Natural killer cell (primary cell): ENCODE data around the gene EXOSC1. TPM values are rescaled to one million over a fixed set of nuclear protein-coding genes. Genes with fewer than 3 reads are reported as not detected.

Experiments
- ATAC-seq, 3 donors: fragments of 150-1000 bp in 2 of 3; fragments of 200-7000 bp in 1 of 3; cut with Tn5 transposase; 1 replicate in 1 of 3; 2 replicates in 2 of 3; pipeline ENCODE4 v1.10.0; 2021; ENCODE audit warnings: mild to moderate bottlenecking in 2 of 3, moderate library complexity in 2 of 3
- DNase-seq, 2 donors: peaks; one replicate each; pipeline versions ENCODE4 v3.0.0 to v3.0.0-alpha.2; 2013 to 2021; ENCODE audit warnings: mixed read lengths in 1 of 2
- H3K27ac ChIP-seq: one replicate; pipeline ENCODE4 v1.5.1; 2013; ENCODE audit warnings: mild to moderate bottlenecking, low read length
- H3K27me3 ChIP-seq: one replicate; pipeline ENCODE4 v1.6.1; 2013; ENCODE audit warnings: low read length; ENCODE audit not compliant: control insufficient read depth, insufficient read depth
- H3K36me3 ChIP-seq: one replicate; pipeline ENCODE4 v1.6.1; 2013; ENCODE audit warnings: low read length; ENCODE audit not compliant: control insufficient read depth, insufficient read depth
- H3K4me1 ChIP-seq: one replicate; pipeline ENCODE4 v1.6.1; 2013; ENCODE audit warnings: low read length; ENCODE audit not compliant: control insufficient read depth, insufficient read depth
- H3K4me3 ChIP-seq: one replicate; pipeline ENCODE4 v1.5.1; 2013; ENCODE audit warnings: low read length
- H3K9me3 ChIP-seq: one replicate; pipeline ENCODE4 v1.6.1; 2013; ENCODE audit warnings: low read length; ENCODE audit not compliant: control insufficient read depth, insufficient read depth
- H3K27ac Mint-ChIP-seq, 2 donors: one replicate each; pipeline ENCODE4 v1.8.0; 2022; ENCODE audit warnings: mild to moderate bottlenecking in 2 of 2, mixed read lengths in 2 of 2, moderate library complexity in 1 of 2
- H3K27me3 Mint-ChIP-seq, 2 donors: one replicate each; pipeline ENCODE4 v1.8.0; 2022; ENCODE audit warnings: low read depth in 2 of 2, mixed read lengths in 2 of 2
- H3K36me3 Mint-ChIP-seq: one replicate; pipeline ENCODE4 v1.8.0; 2022; ENCODE audit warnings: mixed read lengths
- H3K4me1 Mint-ChIP-seq, 2 donors: one replicate each; pipeline ENCODE4 v1.8.0; 2022; ENCODE audit warnings: mixed read lengths in 2 of 2
- H3K4me3 Mint-ChIP-seq: one replicate; pipeline ENCODE4 v1.8.0; 2022; ENCODE audit warnings: mild to moderate bottlenecking, moderate library complexity, mixed read lengths
- H3K9me3 Mint-ChIP-seq, 2 donors: one replicate each; pipeline ENCODE4 v1.8.0; 2022; ENCODE audit warnings: mixed read lengths in 2 of 2
- WGBS: methylation state at CpG from one replicate; pipeline ENCODE4 v1.1.7; 2013; ENCODE audit warnings: missing lambda C conversion rate; ENCODE audit not compliant: insufficient coverage; 5-methylcytosine and 5-hydroxymethylcytosine counted together
- intact Hi-C: fragments of 100-400 bp; cut with micrococcal nuclease; formaldehyde crosslinking; loops from one replicate; pipeline ENCODE4 v1.14.2; 2022
- total RNA-seq, 4 donors: library from RNA; stranded (reverse); fragments of 120-200 nt in 1 of 4; gene quantifications; one replicate each; pipeline versions ENCODE4 v1.2.3 to v1.2.4, GENCODE V29; 2013 to 2022
- TF ChIP-seq, protein P1 (sequence below): fragments of 200-600 bp; IDR thresholded peaks from one replicate; pipeline ENCODE4 v1.8.0; 2022; ENCODE audit warnings: antibody characterized with exemption

Gene EXOSC1
- total RNA-seq, 3 donors from 2014 or later (not counting 1 experiment from before 2014, with no cell fraction given): 36.9 to 44.4 (median 37.6) TPM

DNA sequence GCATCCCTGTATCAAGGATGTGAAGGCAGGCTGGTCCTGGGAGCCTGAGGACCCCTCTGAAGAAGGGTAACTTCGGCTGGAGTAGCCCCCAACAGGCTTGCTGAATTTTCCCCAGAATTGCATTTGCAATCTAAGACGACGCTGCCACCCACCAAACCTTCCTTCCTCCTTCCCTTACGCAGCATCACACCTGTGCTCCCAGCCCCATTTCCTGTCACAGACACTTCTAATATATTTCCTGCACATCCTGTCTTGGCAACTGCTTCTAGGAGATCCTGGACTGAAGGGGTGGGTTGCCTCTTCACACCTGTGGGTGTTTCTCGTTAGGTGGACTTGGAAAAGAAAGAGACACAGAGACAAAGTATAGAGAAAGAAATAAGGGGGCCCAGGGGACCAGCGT lies 29.2 kb downstream of the EXOSC1 start:
- no peak for ATAC-seq
- peak in 1 of 2 donors; percentile 42 for DNase-seq
- no peak overlapping the region for H3K4me3 ChIP-seq
- peaks cover 43 to 55% of the 10 kb centered on the region in 2 donors for H3K4me1 Mint-ChIP-seq
- no peaks in the 10 kb centered on the region for H3K36me3 Mint-ChIP-seq
- H3K27ac Mint-ChIP-seq: peak overlapping the region; percentile 83 to 90
- H3K4me1 ChIP-seq: peaks cover 55% of the 10 kb centered on the region
- intact Hi-C loops: loop anchor here (10.0 kb wide), 1 partner anchor 228 kb away; the partner anchor contains the start of gene PI4K2A
- H3K4me3 Mint-ChIP-seq: peak overlapping the region; percentile 45
- no peaks in the 10 kb centered on the region for H3K9me3 Mint-ChIP-seq
- no peaks in the 10 kb centered on the region for H3K27me3 ChIP-seq
- whole genome bisulfite sequencing: 28% methylated on average over 6 of the region's 6 CpGs
- TF ChIP-seq, protein P1, sequence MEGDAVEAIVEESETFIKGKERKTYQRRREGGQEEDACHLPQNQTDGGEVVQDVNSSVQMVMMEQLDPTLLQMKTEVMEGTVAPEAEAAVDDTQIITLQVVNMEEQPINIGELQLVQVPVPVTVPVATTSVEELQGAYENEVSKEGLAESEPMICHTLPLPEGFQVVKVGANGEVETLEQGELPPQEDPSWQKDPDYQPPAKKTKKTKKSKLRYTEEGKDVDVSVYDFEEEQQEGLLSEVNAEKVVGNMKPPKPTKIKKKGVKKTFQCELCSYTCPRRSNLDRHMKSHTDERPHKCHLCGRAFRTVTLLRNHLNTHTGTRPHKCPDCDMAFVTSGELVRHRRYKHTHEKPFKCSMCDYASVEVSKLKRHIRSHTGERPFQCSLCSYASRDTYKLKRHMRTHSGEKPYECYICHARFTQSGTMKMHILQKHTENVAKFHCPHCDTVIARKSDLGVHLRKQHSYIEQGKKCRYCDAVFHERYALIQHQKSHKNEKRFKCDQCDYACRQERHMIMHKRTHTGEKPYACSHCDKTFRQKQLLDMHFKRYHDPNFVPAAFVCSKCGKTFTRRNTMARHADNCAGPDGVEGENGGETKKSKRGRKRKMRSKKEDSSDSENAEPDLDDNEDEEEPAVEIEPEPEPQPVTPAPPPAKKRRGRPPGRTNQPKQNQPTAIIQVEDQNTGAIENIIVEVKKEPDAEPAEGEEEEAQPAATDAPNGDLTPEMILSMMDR: no peak
- H3K27me3 Mint-ChIP-seq: no peaks in the 10 kb centered on the region
- no peaks in the 10 kb centered on the region for H3K9me3 ChIP-seq
- no peak overlapping the region for H3K27ac ChIP-seq
- H3K36me3 ChIP-seq: no peaks in the 10 kb centered on the region

GRCh38 chr10:97412891-97413304 lies 32.9 kb downstream of the EXOSC1 start:
- Mint-ChIP-seq H3K4me3 (no peak overlapping the region), H3K9me3 (no peaks in the 10 kb centered on the region), H3K27me3 (no peaks in the 10 kb centered on the region), H3K4me1 (peaks cover 33 to 44% of the 10 kb centered on the region in 2 donors), H3K36me3 (no peaks in the 10 kb centered on the region), H3K27ac (peak overlapping the region; percentile 82 to 90)
- Histone ChIP-seq H3K27me3 (no peaks in the 10 kb centered on the region), H3K4me1 (peaks cover 51% of the 10 kb centered on the region), H3K9me3 (no peaks in the 10 kb centered on the region), H3K4me3 (no peak overlapping the region), H3K36me3 (no peaks in the 10 kb centered on the region), H3K27ac (peak overlapping the region; percentile 90)
- WGBS: 75% methylated on average over 10 of the region's 10 CpGs
- DNase-seq (no peak), ATAC-seq (no peak)
- TF ChIP-seq, protein P1: no peak
- intact Hi-C loops: loop anchor here (10.0 kb wide), 1 partner anchor 232 kb away; the partner anchor contains the start of gene PI4K2A

DNA sequence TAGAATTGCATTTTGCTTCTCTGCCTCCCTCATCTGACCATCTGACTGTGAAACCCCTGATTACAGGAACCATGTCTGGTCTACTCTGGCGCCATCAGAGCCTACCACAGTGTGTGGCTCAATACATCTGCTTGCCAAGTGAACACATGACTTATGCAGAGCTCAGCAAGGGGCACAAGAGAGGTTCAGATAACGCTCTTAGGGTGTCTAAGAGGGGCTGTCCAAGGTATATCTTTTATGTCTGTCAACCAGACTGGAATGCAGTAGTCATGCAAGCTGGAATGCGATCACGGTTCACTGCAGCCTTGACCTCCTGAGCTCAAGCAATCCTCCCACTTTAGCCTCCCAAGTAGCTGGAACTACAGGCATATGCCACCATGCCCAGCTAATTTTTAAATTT lies 34.4 kb downstream of the EXOSC1 start:
- H3K36me3 Mint-ChIP-seq: no peaks in the 10 kb centered on the region
- ATAC-seq (no peak), DNase-seq (no peak)
- no peak overlapping the region for H3K27ac Mint-ChIP-seq
- no peak overlapping the region for H3K4me3 Mint-ChIP-seq
- TF ChIP-seq, protein P1: no peak
- peaks cover 31 to 44% of the 10 kb centered on the region in 2 donors for H3K4me1 Mint-ChIP-seq
- intact Hi-C loops: loop anchor here (10.0 kb wide), 1 partner anchor 233 kb away; the partner anchor contains the start of gene PI4K2A
- no peak overlapping the region for H3K27ac ChIP-seq
- no peaks in the 10 kb centered on the region for H3K9me3 Mint-ChIP-seq
- no peaks in the 10 kb centered on the region for H3K36me3 ChIP-seq
- no peaks in the 10 kb centered on the region for H3K27me3 ChIP-seq
- H3K4me3 ChIP-seq: no peak overlapping the region
- H3K27me3 Mint-ChIP-seq: no peaks in the 10 kb centered on the region
- H3K4me1 ChIP-seq: peaks cover 58% of the 10 kb centered on the region
- 90% methylated on average over 4 of the region's 4 CpGs for WGBS
- no peaks in the 10 kb centered on the region for H3K9me3 ChIP-seq

GRCh38 chr10:97408496-97408992 lies 37.3 kb downstream of the EXOSC1 start:
- peaks cover 32% of the 10 kb centered on the region for H3K4me1 ChIP-seq
- H3K4me1 Mint-ChIP-seq: peaks cover 21 to 28% of the 10 kb centered on the region in 2 donors
- DNase-seq (no peak), ATAC-seq (no peak)
- no peak overlapping the region for H3K4me3 Mint-ChIP-seq
- H3K36me3 Mint-ChIP-seq: no peaks in the 10 kb centered on the region
- H3K27ac Mint-ChIP-seq: peak overlapping the region; percentile 62 to 82
- WGBS: 69% methylated on average over 10 of the region's 10 CpGs
- H3K9me3 ChIP-seq: no peaks in the 10 kb centered on the region
- TF ChIP-seq, protein P1: no peak
- H3K27me3 Mint-ChIP-seq: no peaks in the 10 kb centered on the region
- intact Hi-C loops: loop anchor here (10.0 kb wide), 1 partner anchor 74 kb away; the partner anchor contains the start of gene FRAT2
- H3K4me3 ChIP-seq: no peak overlapping the region
- no peak overlapping the region for H3K27ac ChIP-seq
- H3K9me3 Mint-ChIP-seq: no peaks in the 10 kb centered on the region
- no peaks in the 10 kb centered on the region for H3K36me3 ChIP-seq
- H3K27me3 ChIP-seq: no peaks in the 10 kb centered on the region
